GM21619 (cell line): Measurements from ENCODE around the gene MCRS1.

ENCODE experiments used
- ATAC-seq: cut with Tn5 transposase; IDR thresholded peaks from one replicate; pipeline ENCODE4 v1.9.1; 2021; ENCODE audit not compliant: unreplicated experiment

Gene MCRS1

GRCh38 chr12:49583366-49584094 is 15.6 kb upstream of the MCRS1 start:
- ATAC-seq, result no peak

GRCh38 chr12:49582850-49583249 is 14.9 kb upstream of the MCRS1 start:
- ATAC-seq, result no peak

- ATAC-seq, result no peak
These were observed 14.3 kb upstream of the MCRS1 start for GRCh38 chr12:49582201-49582600.

DNA sequence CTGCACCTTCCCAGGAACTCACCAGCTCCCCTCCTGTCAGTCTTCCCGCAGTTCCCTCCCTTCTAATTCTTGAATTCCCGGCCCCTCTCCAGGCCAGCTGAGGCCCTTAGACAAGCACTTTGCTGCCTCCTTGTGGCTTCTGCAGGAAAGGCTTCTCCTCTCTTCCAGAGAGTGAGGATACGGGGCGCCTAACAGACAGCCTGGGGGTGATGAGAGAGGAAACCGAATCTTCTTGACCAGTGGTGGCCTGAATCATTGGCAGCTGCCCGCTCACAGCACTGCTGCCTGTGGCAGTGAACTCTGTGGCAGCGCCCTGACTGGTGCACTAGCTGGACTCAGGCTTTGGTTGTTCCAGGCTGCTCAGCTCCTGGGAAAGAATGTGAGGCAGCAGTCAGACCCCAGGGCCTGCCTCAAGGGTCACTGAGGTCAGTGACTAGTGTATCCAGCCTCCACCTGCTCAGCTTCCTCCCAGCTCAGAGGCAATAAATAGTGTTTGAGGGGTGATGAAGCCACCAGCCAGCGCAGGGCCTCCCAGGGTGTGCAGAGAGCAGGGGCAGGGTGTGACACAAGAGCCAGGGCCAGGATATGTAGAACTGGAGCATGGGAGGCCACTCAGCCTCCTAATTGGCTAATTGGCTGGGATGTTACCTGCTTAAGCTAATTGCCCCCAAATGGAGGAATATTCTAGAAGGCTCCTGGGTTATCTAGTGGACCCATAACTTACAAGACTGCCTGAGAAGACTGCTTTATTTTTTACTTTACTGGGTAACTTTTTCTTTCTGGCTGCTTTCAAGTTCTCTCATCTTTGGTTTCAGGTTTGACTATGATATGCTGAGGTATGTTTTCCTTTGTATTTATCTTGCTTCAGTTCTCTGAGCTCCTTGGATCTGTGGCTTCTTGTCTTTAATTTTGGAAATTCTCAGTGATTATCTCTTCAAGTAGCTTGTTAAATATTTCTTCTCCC is 12.9 kb upstream of the MCRS1 start:
- no peak for ATAC-seq

DNA sequence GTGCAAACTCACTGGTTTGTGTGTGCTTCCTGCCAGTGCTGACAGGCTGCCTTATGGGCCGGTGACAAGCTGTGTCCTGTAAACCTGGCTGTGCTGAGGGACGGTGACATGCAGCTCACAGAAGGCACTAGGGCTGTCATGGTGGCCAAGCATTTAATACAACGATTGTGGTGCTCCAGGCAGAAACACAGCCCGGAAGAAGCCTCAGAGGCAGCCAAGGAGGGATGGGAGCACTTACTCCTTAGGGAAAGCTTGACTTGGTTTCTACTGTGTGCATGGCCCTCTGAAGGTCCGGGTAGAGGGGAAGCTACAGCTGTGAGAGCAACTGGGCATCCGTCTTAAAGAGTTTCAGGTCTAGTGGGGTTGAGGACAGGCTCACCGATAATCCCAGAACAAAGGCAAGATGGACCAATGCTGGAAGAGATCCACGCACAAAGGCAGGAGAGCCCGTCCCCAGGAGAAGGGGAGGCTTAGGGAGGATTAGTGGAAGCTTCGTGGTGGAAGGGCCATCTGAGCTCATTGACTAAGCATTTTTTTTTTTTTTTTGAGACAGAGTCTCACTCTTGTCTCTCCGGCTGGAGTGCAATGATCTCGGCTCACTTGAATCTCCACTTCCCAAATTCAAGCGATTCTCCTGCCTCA is 10.7 kb upstream of the MCRS1 start:
- no peak for ATAC-seq

GRCh38 chr12:49577589-49578315 is 9.8 kb upstream of the MCRS1 start:
- no peak for ATAC-seq

DNA sequence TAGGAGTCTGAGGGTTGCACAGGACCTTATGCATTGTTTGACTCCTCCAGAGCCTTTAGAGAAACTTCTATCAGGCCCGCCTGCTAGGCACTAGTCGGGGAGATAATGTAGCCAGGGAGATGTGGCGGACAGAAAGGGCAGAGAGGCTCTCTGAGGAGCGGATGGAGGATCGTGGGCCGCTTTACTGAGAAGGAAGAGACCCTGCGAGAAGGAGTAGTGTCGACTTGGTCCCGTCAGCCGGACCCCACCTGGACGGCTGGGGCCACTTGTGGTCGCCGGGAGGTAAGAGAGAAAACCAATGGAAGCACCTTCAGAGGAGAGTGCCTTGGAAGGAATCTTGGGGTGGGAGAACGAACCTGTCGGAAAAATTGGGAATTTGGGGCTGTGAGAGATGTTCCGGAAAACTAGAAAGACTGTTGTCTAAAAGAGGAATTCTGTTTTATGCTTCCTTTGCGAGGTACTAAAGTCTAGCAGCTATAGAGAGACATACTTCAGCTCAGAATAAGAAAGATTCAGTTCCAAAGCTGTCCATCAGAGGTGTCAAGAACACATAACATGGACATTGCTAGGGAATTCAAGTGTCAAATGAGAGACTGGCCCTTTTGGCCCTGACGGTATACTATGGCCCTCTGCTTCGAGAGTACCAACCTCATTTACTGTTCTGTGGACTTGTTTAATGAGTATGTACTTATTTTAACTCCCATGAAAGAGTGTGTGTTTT is 660 bp upstream of the MCRS1 start:
- peak; percentile 11 for ATAC-seq

GRCh38 chr12:49567302-49567610 is 686 bp downstream of the MCRS1 start:
- ATAC-seq, result peak; percentile 5

- no peak for ATAC-seq
These were observed 1.6 kb downstream of the MCRS1 start for GRCh38 chr12:49566361-49566760.

- no peak for ATAC-seq
These were observed 2.3 kb downstream of the MCRS1 start for GRCh38 chr12:49565406-49566265.

- ATAC-seq, result no peak
These were observed 3.1 kb downstream of the MCRS1 start for GRCh38 chr12:49564686-49565405.

DNA sequence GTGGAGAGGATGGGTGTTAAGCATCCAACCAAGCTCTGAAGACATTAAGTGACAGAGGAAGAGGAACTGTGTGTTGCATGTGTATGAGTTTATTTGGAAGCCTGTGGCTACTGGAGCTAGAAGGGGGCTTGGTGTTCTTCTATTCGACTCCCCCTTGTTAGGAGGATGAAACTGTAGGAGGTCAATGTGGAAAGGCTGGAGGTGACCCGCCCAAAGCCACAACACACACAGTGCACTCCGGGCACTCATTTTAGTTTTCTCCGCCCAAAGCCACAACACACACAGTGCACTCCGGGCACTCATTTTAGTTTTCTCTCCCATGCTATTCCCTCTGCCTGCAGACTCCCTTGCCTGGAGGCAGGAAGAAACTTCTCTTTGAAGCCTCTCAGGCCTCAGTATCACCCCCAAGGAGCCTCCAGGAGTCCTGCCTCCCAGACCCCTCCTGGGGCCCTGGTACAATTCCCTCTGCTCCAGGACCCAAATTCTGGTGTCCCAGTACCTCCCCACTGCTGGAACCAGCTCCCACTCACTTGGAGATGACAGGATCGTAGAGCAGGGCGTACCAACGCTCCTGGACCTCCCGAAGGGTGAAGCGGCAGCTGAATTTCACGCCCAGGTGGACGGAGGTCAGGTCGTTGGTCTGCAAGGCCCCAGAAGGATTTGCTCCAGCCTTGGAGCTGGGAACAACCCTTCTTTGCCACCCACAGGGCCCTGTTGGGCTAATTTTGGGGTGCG is 3.8 kb downstream of the MCRS1 start:
- no peak for ATAC-seq

DNA sequence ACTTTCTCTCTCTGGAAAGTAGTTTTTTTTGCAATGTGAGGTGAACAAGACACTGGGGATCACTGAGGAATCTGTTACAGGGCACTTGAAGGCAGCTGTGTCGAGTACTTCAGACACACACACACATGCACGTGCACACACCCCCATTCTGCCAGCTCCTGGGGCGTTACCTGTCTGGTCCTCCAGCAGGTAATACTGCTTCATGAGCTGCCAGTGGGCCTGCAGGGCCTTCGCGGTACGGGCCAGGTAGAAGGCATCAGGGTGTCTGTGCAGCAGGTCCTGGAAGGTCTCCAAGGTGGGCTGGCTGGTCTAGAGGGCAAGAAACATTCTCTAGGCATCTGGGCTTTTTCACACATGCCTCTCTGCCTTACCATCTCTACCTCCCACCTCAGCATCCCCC is 5.1 kb downstream of the MCRS1 start:
- no peak for ATAC-seq

DNA sequence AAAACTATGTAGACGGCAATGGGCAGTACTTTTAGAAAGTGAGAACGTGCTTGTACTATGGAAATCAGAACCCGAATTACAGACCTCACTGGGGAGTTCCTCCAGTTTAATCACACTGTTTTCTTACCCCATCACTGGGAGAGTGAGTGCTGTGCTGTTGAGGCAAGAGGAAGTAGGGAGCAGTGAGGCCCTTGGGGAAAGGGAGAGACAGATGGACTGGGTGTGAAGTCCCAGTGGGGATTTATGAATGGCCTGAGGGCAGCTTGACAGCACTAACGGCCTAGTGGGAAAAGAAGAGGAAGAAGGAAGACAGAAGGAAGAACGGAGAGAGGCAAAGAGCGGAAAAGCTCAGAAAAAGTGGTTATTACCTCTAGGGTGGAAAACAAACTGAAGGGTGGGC is 5.7 kb downstream of the MCRS1 start:
- ATAC-seq, result no peak

- ATAC-seq, result no peak
These were observed 7.2 kb downstream of the MCRS1 start for GRCh38 chr12:49560695-49561094.

GRCh38 chr12:49559011-49559675 is 8.8 kb downstream of the MCRS1 start:
- no peak for ATAC-seq

GRCh38 chr12:49558526-49558925 is 9.4 kb downstream of the MCRS1 start:
- ATAC-seq, result no peak

DNA sequence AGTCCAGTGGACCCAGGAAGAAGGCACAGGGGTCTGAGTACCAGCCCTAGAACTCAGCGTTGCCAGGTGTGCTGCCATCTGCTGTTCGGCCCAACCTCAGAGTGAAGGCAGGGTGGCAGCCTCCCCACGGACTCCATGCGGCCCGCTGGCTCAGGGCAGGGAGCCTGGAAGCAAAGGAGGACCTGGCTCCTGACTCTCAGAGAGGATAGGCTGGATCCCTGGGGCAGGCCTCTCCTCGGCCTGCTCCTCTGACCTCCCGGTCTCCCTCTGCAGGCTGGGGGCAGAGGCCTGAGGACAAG is 10.1 kb downstream of the MCRS1 start:
- no peak for ATAC-seq
